Measurements from ENCODE around the gene CCNJL. TPM values are rescaled to one million over a fixed set of nuclear protein-coding genes. Genes with fewer than 3 reads are reported as not detected.

The CCNJL gene
- total RNA-seq, 6 experiments from 2014 or later, result not detected

- no peak overlapping the region for H3K4me3 Mint-ChIP-seq
- H3K36me3 Mint-ChIP-seq (ENCODE audit: low read depth), result no peaks in the 10 kb centered on the region
- TF ChIP-seq CTCF (IDR thresholded peaks at IDR 0.05), result no peak
- peaks cover 28% of the 10 kb centered on the region for H3K27me3 Mint-ChIP-seq (ENCODE audit: insufficient read depth)
- H3K9me3 Mint-ChIP-seq, result no peaks in the 10 kb centered on the region
- no peaks in the 10 kb centered on the region for H3K4me1 Mint-ChIP-seq (ENCODE audit: low read depth)
- DNase-seq, result no peak
- no peak overlapping the region for H3K27ac Mint-ChIP-seq
Observed at GRCh38 chr5:160219356-160219755, 93.0 kb downstream of the CCNJL start.

- Mint-ChIP-seq H3K27ac (no peak overlapping the region), H3K4me3 (no peak overlapping the region), H3K36me3 (ENCODE audit: low read depth) (no peaks in the 10 kb centered on the region), H3K9me3 (no peaks in the 10 kb centered on the region), H3K27me3 (ENCODE audit: insufficient read depth) (peaks cover 18% of the 10 kb centered on the region), H3K4me1 (ENCODE audit: low read depth) (no peaks in the 10 kb centered on the region)
- no peak for DNase-seq
- TF ChIP-seq CTCF (IDR thresholded peaks at IDR 0.05), result no peak
Observed at GRCh38 chr5:160213537-160213936, 98.8 kb downstream of the CCNJL start.

- no peak overlapping the region for H3K4me3 Mint-ChIP-seq
- H3K27me3 Mint-ChIP-seq (ENCODE audit: insufficient read depth), result peaks cover 17% of the 10 kb centered on the region
- no peaks in the 10 kb centered on the region for H3K4me1 Mint-ChIP-seq (ENCODE audit: low read depth)
- no peaks in the 10 kb centered on the region for H3K9me3 Mint-ChIP-seq
- no peak overlapping the region for H3K27ac Mint-ChIP-seq
- TF ChIP-seq CTCF (IDR thresholded peaks at IDR 0.05), result no peak
- H3K36me3 Mint-ChIP-seq (ENCODE audit: low read depth), result no peaks in the 10 kb centered on the region
- DNase-seq, result no peak
Observed at GRCh38 chr5:160211352-160211751, 101.0 kb downstream of the CCNJL start.

- no peaks in the 10 kb centered on the region for H3K9me3 Mint-ChIP-seq
- no peaks in the 10 kb centered on the region for H3K36me3 Mint-ChIP-seq (ENCODE audit: low read depth)
- no peak overlapping the region for H3K27ac Mint-ChIP-seq
- TF ChIP-seq CTCF (IDR thresholded peaks at IDR 0.05), result no peak
- H3K4me3 Mint-ChIP-seq, result no peak overlapping the region
- H3K4me1 Mint-ChIP-seq (ENCODE audit: low read depth), result no peaks in the 10 kb centered on the region
- no peak for DNase-seq
- H3K27me3 Mint-ChIP-seq (ENCODE audit: insufficient read depth), result peaks cover 20% of the 10 kb centered on the region
Observed at GRCh38 chr5:160210606-160211005, 101.8 kb downstream of the CCNJL start.

- no peaks in the 10 kb centered on the region for H3K36me3 Mint-ChIP-seq (ENCODE audit: low read depth)
- DNase-seq, result no peak
- H3K4me1 Mint-ChIP-seq (ENCODE audit: low read depth), result no peaks in the 10 kb centered on the region
- H3K4me3 Mint-ChIP-seq, result no peak overlapping the region
- no peaks in the 10 kb centered on the region for H3K9me3 Mint-ChIP-seq
- no peak overlapping the region for H3K27ac Mint-ChIP-seq
- TF ChIP-seq CTCF (IDR thresholded peaks at IDR 0.05), result no peak
- peaks cover 15% of the 10 kb centered on the region for H3K27me3 Mint-ChIP-seq (ENCODE audit: insufficient read depth)
Observed at GRCh38 chr5:160209917-160210316, 102.4 kb downstream of the CCNJL start.

GRCh38 chr5:160207061-160207460 lies 105.3 kb downstream of the CCNJL start:
- TF ChIP-seq CTCF (IDR thresholded peaks at IDR 0.05), result no peak
- Mint-ChIP-seq H3K9me3 (no peaks in the 10 kb centered on the region), H3K27ac (no peak overlapping the region), H3K36me3 (ENCODE audit: low read depth) (no peaks in the 10 kb centered on the region), H3K4me3 (no peak overlapping the region), H3K4me1 (ENCODE audit: low read depth) (no peaks in the 10 kb centered on the region), H3K27me3 (ENCODE audit: insufficient read depth) (peaks cover 14% of the 10 kb centered on the region)
- no peak for DNase-seq

All from HFFc6 (cell line).